SK-N-SH treated with all-trans-retinoic acid at 6 μM for 48 hours (cell line): ENCODE measurements around the gene GAREM1.

Source experiments
- ATAC-seq: fragments of 200-7000 bp; cut with Tn5 transposase; 3 replicates; pipeline ENCODE4 v1.9.1; 2020; ENCODE audit warnings: mild to moderate bottlenecking, moderate library complexity
- ARNTL ChIP-seq: fragments of 450-650 bp; formaldehyde crosslinking; IDR thresholded peaks from 2 replicates; pipeline ENCODE4 v1.5.0; 2020; ENCODE audit warnings: low read depth, mild to moderate bottlenecking, moderate library complexity, borderline replicate concordance
- CSDC2 ChIP-seq: fragments of 250-450 bp; sonication (Bioruptor Pico); IDR thresholded peaks from 2 replicates; pipeline ENCODE4 v1.5.0; 2020; ENCODE audit warnings: mild to moderate bottlenecking, moderate library complexity
- ESRRG ChIP-seq: fragments of 250-450 bp; sonication (Bioruptor Pico); IDR thresholded peaks from 2 replicates; pipeline ENCODE4 v1.6.1; 2021; ENCODE audit warnings: mild to moderate bottlenecking
- GLIS3 ChIP-seq: fragments of 250-450 bp; sonication (Bioruptor Pico); IDR thresholded peaks from 2 replicates; pipeline ENCODE4 v1.5.0; 2020; ENCODE audit warnings: mild to moderate bottlenecking, moderate library complexity
- ISL1 ChIP-seq: fragments of 250-450 bp; sonication (Bioruptor Pico); IDR thresholded peaks from 2 replicates; pipeline ENCODE4 v2.1.2; 2022; ENCODE audit warnings: mild to moderate bottlenecking, moderate library complexity
- OSR1 ChIP-seq: fragments of 250-450 bp; sonication (Bioruptor Pico); IDR thresholded peaks from 2 replicates; pipeline ENCODE4 v1.8.0; 2022; ENCODE audit warnings: moderate library complexity, mild to moderate bottlenecking, inconsistent platforms
- PPARA ChIP-seq: fragments of 250-450 bp; sonication (Bioruptor Pico); IDR thresholded peaks from 2 replicates; pipeline ENCODE4 v1.5.0; 2020; ENCODE audit warnings: mild to moderate bottlenecking, borderline replicate concordance
- RARB ChIP-seq: fragments of 250-450 bp; sonication (Bioruptor Pico); IDR thresholded peaks from 2 replicates; pipeline ENCODE4 v1.8.0; 2021; ENCODE audit warnings: mild to moderate bottlenecking, moderate library complexity
- SNAI2 ChIP-seq: fragments of 250-450 bp; sonication (Bioruptor Pico); IDR thresholded peaks from 2 replicates; pipeline ENCODE4 v1.5.0; 2020; ENCODE audit warnings: mild to moderate bottlenecking, moderate library complexity
- TCF4 ChIP-seq: fragments of 250-450 bp; sonication (Bioruptor Pico); IDR thresholded peaks from 2 replicates; pipeline ENCODE4 v1.8.0; 2021; ENCODE audit warnings: mild to moderate bottlenecking, moderate library complexity, borderline replicate concordance
- TOX ChIP-seq: fragments of 250-450 bp; sonication (Bioruptor Pico); IDR thresholded peaks from 2 replicates; pipeline ENCODE4 v1.8.0; 2021; ENCODE audit warnings: mild to moderate bottlenecking, moderate library complexity, borderline replicate concordance
- ZC3H10 ChIP-seq: fragments of 250-450 bp; sonication (Bioruptor Pico); IDR thresholded peaks from 2 replicates; pipeline ENCODE4 v1.5.1; 2021; ENCODE audit warnings: mild to moderate bottlenecking, moderate library complexity
- ZFP3 ChIP-seq: fragments of 250-450 bp; sonication (Bioruptor Pico); IDR thresholded peaks from 2 replicates; pipeline ENCODE4 v1.5.0; 2020; ENCODE audit warnings: mild to moderate bottlenecking, moderate library complexity
- ZFP30 ChIP-seq: fragments of 450-650 bp; formaldehyde crosslinking; IDR thresholded peaks from 2 replicates; pipeline ENCODE4 v1.5.0; 2022; ENCODE audit warnings: mild to moderate bottlenecking, moderate library complexity
- ZNF565 ChIP-seq: fragments of 450-650 bp; formaldehyde crosslinking; conservative IDR thresholded peaks from 2 replicates; pipeline ENCODE4 v1.5.0; 2020; ENCODE audit warnings: low read depth, mild to moderate bottlenecking, moderate library complexity
- ZNF70 ChIP-seq: fragments of 450-650 bp; formaldehyde crosslinking; IDR thresholded peaks from 2 replicates; pipeline ENCODE4 v1.5.0; 2020; ENCODE audit warnings: mild to moderate bottlenecking, moderate library complexity
- ZNF8 ChIP-seq: fragments of 450-650 bp; formaldehyde crosslinking; IDR thresholded peaks from 2 replicates; pipeline ENCODE4 v1.5.0; 2020; ENCODE audit warnings: mild to moderate bottlenecking, moderate library complexity
- TF ChIP-seq, protein P1 (sequence below): fragments of 250-450 bp; sonication (Bioruptor Pico); IDR thresholded peaks from 2 replicates; pipeline ENCODE4 v1.5.1; 2020; ENCODE audit warnings: low read depth, mild to moderate bottlenecking, moderate library complexity
- TF ChIP-seq, protein P2 (sequence below): fragments of 250-450 bp; sonication (Bioruptor Pico); IDR thresholded peaks from 2 replicates; pipeline ENCODE4 v1.5.1; 2021; ENCODE audit warnings: mild to moderate bottlenecking, moderate library complexity
- TF ChIP-seq, protein P3 (sequence below): fragments of 250-450 bp; sonication (Bioruptor Pico); IDR thresholded peaks from 2 replicates; pipeline ENCODE4 v1.8.0; 2021; ENCODE audit warnings: low read depth, mild to moderate bottlenecking, moderate library complexity, borderline replicate concordance
- TF ChIP-seq, protein P4 (sequence below): fragments of 250-450 bp; sonication (Bioruptor Pico); IDR thresholded peaks from 2 replicates; pipeline ENCODE4 v1.8.0; 2020; ENCODE audit warnings: mild to moderate bottlenecking, moderate library complexity, borderline replicate concordance

The GAREM1 gene

DNA sequence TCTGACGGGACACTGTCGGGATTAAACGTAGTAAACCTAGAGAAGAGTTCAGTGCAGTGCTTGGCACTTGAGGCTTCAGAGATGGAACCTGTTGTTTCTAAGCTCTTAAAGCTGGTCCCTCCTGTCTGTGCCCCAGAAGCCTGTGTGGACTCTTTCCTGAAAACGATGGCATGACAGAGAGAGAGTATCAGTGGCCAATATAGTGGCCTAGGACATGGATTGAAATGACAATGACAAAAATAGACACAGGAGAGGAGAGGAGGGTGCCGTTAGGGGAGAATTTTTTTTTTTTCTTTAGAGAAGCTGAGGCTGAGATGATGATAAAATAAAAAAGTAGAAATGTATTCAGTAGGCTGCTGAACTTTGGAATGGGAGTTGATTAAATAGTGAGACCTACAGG lies 138.0 kb downstream of the GAREM1 start:
- ATAC-seq = no peak

DNA sequence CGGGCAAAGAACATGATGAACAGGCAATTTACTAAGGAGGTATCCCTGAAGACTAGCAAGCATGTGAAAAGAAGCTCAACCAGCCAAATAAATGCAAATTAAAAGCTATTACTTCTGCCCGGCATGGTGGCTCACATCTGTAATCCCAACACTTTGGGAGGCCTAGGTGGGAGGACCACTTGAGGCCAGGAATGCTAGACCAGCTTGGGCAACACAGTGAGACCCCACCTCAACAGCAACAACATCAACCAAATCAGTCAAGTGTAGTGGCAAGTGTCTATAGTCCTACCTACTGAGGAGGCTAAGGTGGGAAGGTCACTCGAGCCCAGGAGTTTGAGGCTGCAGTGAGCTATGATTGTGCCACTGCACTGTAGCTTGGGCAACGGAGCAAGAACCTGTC lies 141.7 kb downstream of the GAREM1 start:
- no peak for ATAC-seq
- TF ChIP-seq ARNTL (CRISPR knock-in tag) (no peak), ZNF565 (CRISPR knock-in tag) (no peak), ZNF70 (CRISPR knock-in tag) (no peak), GLIS3 (CRISPR knock-in tag) (no peak), ZC3H10 (no peak), ZNF8 (CRISPR knock-in tag) (no peak), ISL1 (CRISPR knock-in tag) (no peak), ESRRG (CRISPR knock-in tag) (no peak), ZFP3 (CRISPR knock-in tag) (no peak), TOX (CRISPR knock-in tag) (no peak), OSR1 (CRISPR knock-in tag) (no peak), CSDC2 (CRISPR knock-in tag) (no peak), ZFP30 (CRISPR knock-in tag) (no peak)
- TF ChIP-seq, protein P1, sequence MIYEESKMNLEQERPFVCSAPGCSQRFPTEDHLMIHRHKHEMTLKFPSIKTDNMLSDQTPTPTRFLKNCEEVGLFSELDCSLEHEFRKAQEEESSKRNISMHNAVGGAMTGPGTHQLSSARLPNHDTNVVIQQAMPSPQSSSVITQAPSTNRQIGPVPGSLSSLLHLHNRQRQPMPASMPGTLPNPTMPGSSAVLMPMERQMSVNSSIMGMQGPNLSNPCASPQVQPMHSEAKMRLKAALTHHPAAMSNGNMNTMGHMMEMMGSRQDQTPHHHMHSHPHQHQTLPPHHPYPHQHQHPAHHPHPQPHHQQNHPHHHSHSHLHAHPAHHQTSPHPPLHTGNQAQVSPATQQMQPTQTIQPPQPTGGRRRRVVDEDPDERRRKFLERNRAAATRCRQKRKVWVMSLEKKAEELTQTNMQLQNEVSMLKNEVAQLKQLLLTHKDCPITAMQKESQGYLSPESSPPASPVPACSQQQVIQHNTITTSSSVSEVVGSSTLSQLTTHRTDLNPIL (CRISPR knock-in tag) = no peak
- TF ChIP-seq, protein P2, sequence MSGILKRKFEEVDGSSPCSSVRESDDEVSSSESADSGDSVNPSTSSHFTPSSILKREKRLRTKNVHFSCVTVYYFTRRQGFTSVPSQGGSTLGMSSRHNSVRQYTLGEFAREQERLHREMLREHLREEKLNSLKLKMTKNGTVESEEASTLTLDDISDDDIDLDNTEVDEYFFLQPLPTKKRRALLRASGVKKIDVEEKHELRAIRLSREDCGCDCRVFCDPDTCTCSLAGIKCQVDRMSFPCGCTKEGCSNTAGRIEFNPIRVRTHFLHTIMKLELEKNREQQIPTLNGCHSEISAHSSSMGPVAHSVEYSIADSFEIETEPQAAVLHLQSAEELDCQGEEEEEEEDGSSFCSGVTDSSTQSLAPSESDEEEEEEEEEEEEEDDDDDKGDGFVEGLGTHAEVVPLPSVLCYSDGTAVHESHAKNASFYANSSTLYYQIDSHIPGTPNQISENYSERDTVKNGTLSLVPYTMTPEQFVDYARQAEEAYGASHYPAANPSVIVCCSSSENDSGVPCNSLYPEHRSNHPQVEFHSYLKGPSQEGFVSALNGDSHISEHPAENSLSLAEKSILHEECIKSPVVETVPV (CRISPR knock-in tag) = no peak
- TF ChIP-seq, protein P3, sequence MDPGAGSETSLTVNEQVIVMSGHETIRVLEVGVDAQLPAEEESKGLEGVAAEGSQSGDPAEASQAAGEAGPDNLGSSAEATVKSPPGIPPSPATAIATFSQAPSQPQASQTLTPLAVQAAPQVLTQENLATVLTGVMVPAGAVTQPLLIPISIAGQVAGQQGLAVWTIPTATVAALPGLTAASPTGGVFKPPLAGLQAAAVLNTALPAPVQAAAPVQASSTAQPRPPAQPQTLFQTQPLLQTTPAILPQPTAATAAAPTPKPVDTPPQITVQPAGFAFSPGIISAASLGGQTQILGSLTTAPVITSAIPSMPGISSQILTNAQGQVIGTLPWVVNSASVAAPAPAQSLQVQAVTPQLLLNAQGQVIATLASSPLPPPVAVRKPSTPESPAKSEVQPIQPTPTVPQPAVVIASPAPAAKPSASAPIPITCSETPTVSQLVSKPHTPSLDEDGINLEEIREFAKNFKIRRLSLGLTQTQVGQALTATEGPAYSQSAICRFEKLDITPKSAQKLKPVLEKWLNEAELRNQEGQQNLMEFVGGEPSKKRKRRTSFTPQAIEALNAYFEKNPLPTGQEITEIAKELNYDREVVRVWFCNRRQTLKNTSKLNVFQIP = no peak

More for the DNA sequence above, 138.0 kb downstream of the GAREM1 start:
- TF ChIP-seq RARB (no peak), ESRRG (CRISPR knock-in tag) (no peak), ARNTL (CRISPR knock-in tag) (no peak), PPARA (no peak), ZFP3 (CRISPR knock-in tag) (no peak)

DNA sequence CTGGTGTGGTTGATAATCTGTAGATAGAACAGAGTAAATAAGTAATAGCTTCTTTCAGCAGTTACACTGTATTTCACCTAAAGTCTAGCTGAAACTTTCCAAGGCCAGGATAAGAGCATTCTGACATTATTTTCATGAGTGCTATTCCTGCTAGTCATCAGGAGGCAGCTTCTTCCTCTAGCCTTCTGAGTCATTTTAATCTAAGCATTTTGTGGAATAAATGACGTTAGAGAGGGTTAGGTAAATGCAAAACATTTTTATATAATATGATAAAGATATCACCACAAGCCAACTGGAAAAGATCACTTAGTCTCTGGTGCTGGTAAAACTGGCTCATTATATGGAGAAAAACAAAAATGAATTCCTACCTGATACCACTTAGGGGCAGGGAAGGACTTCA lies 142.3 kb downstream of the GAREM1 start:
- peak; percentile 88 for ATAC-seq
- TF ChIP-seq ISL1 (CRISPR knock-in tag) = peak; percentile 90
- no peak for TF ChIP-seq ZNF70 (CRISPR knock-in tag)
- TF ChIP-seq, protein P3 = no peak
- no peak; the same call in 1 of the 2 replicates for TF ChIP-seq TOX (CRISPR knock-in tag)
- TF ChIP-seq, protein P4, sequence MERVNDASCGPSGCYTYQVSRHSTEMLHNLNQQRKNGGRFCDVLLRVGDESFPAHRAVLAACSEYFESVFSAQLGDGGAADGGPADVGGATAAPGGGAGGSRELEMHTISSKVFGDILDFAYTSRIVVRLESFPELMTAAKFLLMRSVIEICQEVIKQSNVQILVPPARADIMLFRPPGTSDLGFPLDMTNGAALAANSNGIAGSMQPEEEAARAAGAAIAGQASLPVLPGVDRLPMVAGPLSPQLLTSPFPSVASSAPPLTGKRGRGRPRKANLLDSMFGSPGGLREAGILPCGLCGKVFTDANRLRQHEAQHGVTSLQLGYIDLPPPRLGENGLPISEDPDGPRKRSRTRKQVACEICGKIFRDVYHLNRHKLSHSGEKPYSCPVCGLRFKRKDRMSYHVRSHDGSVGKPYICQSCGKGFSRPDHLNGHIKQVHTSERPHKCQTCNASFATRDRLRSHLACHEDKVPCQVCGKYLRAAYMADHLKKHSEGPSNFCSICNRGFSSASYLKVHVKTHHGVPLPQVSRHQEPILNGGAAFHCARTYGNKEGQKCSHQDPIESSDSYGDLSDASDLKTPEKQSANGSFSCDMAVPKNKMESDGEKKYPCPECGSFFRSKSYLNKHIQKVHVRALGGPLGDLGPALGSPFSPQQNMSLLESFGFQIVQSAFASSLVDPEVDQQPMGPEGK (CRISPR knock-in tag) = peak; percentile 47; the same call in 1 of the 2 replicates
- TF ChIP-seq ESRRG (CRISPR knock-in tag) = no peak
- no peak for TF ChIP-seq ZNF8 (CRISPR knock-in tag)
- no peak for TF ChIP-seq RARB
- no peak for TF ChIP-seq ZFP3 (CRISPR knock-in tag)
- no peak for TF ChIP-seq SNAI2 (CRISPR knock-in tag)
- TF ChIP-seq PPARA = no peak
- peak; percentile 73; the same call in 1 of the 2 replicates for TF ChIP-seq ZC3H10
- no peak for TF ChIP-seq ZFP30 (CRISPR knock-in tag)
- no peak for TF ChIP-seq OSR1 (CRISPR knock-in tag)
- no peak for TF ChIP-seq GLIS3 (CRISPR knock-in tag)
- TF ChIP-seq, protein P2 (CRISPR knock-in tag) = no peak
- TF ChIP-seq CSDC2 (CRISPR knock-in tag) = no peak
- TF ChIP-seq TCF4 = peak; percentile 57; the same call in 1 of the 2 replicates
- TF ChIP-seq, protein P1 (CRISPR knock-in tag) = peak; percentile 82; the same call in 1 of the 2 replicates
